Lower leg skin (tissue), 3 donors: ENCODE data around the gene ACOT6.

Experiments
- CTCF ChIP-seq, 3 donors: fragments of 450-650 bp; IDR thresholded peaks; one replicate each; pipeline ENCODE4 v1.5.1; 2016; ENCODE audit warnings: antibody characterized with exemption in 3 of 3, mild to moderate bottlenecking in 3 of 3, moderate library complexity in 2 of 3
- POLR2A ChIP-seq, 2 donors: fragments of 450-650 bp; IDR thresholded peaks; one replicate each; pipeline ENCODE4 v1.6.1; 2016 to 2017; ENCODE audit warnings: antibody characterized with exemption in 2 of 2, mild to moderate bottlenecking in 1 of 2, moderate library complexity in 1 of 2

DNA sequence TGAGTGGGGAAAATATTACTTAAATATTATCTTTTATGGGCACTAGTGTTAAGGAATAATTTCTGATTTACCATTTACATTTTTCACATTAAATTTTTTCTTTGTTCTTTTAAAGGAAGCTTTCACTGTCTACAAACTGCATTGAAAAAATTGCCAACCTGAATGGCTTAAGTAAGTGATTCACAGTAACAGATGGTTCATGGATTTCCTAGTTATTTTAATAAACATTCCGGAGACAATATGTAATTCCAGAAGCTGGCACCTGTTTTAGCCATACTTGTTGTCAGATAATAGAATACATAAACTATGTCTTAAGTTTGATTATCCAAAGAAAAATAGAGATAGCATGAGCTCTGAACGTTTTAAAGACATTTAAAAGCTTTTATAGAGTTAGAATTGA is 49.6 kb downstream of the ACOT6 start:
- TF ChIP-seq CTCF (IDR thresholded peaks at IDR 0.05) (no peak), POLR2A (IDR thresholded peaks at IDR 0.05) (no peak)
